ENCODE measurements around the gene IPO13.

GRCh38 chr1:43921022-43921421 lies 25.7 kb upstream of the IPO13 start:
- no peak for TF ChIP-seq CTCF (IDR thresholded peaks at IDR 0.05)
- no peak for TF ChIP-seq POLR2AphosphoS5 (IDR thresholded peaks at IDR 0.05)

Data from transverse colon (tissue), 4 donors.